C4-2B (cell line): ENCODE data around the gene CDK18.

Experiments
- H3K27ac ChIP-seq: fragments of 450-650 bp; 2 replicates; pipeline ENCODE4 v1.5.1; 2017
- CTCF ChIP-seq: fragments of 450-650 bp; conservative IDR thresholded peaks from 2 replicates; pipeline ENCODE4 v1.5.1; 2017; ENCODE audit warnings: mild to moderate bottlenecking
- ZFX ChIP-seq: fragments of 450-650 bp; IDR thresholded peaks from 2 replicates; pipeline ENCODE4 v1.6.1; 2017

Gene CDK18

GRCh38 chr1:205493241-205494085, 11.0 kb upstream of the CDK18 start:
- TF ChIP-seq ZFX (no peak), CTCF (no peak)
- peak overlapping the region; percentile 10; the same call in 1 of the 2 replicates for H3K27ac ChIP-seq

GRCh38 chr1:205494115-205494514, 10.4 kb upstream of the CDK18 start:
- TF ChIP-seq ZFX (no peak), CTCF (no peak)
- no peak overlapping the region for H3K27ac ChIP-seq

GRCh38 chr1:205495237-205495823, 9.1 kb upstream of the CDK18 start:
- TF ChIP-seq ZFX (no peak), CTCF (no peak)
- H3K27ac ChIP-seq: peak overlapping the region; percentile 34

GRCh38 chr1:205496661-205497060, 7.8 kb upstream of the CDK18 start:
- H3K27ac ChIP-seq: peak overlapping the region; percentile 15
- no peak for TF ChIP-seq ZFX
- TF ChIP-seq CTCF: no peak

- peak overlapping the region; percentile 15 for H3K27ac ChIP-seq
- no peak for TF ChIP-seq ZFX
- no peak for TF ChIP-seq CTCF
These were observed 7.1 kb upstream of the CDK18 start for GRCh38 chr1:205497351-205497750.

GRCh38 chr1:205499789-205500188, 4.7 kb upstream of the CDK18 start:
- H3K27ac ChIP-seq: no peak overlapping the region
- no peak for TF ChIP-seq ZFX
- no peak for TF ChIP-seq CTCF
